Adrenal gland (tissue), 12 donors: Measurements from ENCODE around the gene HTR2B. TPM values are rescaled to one million over a fixed set of nuclear protein-coding genes. Genes with fewer than 3 reads are reported as not detected.
"Not testable (repeated sequence)": the region's sequence is repeated elsewhere in the genome, so short reads cannot be mapped to it uniquely, and the experiment has no call there.

Experiments used
- DNase-seq, 7 donors: peaks; one replicate each; pipeline ENCODE4 v3.0.0-alpha.2; 2019 to 2020
- H3K27ac ChIP-seq, 5 donors: fragments of 200-600 bp; sonication (generic) in 4 of 5; 1 replicate in 3 of 5; 2 replicates in 2 of 5; pipeline versions ENCODE4 v1.5.1 to v1.8.0; 2016 to 2020; ENCODE audit warnings: mild to moderate bottlenecking in 1 of 5
- H3K27me3 ChIP-seq: fragments of 200-600 bp; 2 replicates; pipeline ENCODE4 v1.8.0; 2021
- H3K36me3 ChIP-seq, 2 donors: fragments of 200-600 bp; replicated peaks in 1 of 2; 1 replicate in 1 of 2; 2 replicates in 1 of 2; pipeline versions ENCODE4 v1.5.1 to v1.8.0; 2018 to 2022
- H3K4me1 ChIP-seq, 2 donors: fragments of 200-600 bp; replicated peaks in 1 of 2; 1 replicate in 1 of 2; 2 replicates in 1 of 2; pipeline versions ENCODE4 v1.5.1 to v1.8.0; 2018 to 2021
- H3K4me3 ChIP-seq, 4 donors: fragments of 200-600 bp; sonication (generic) in 3 of 4; one replicate each; pipeline ENCODE4 v1.5.1; 2016 to 2018
- H3K9me3 ChIP-seq, 3 donors: fragments of 200-600 bp; sonication (generic) in 1 of 3; replicated peaks in 1 of 3; 1 replicate in 2 of 3; 2 replicates in 1 of 3; pipeline versions ENCODE4 v1.5.1 to v1.8.0; 2016 to 2021
- POLR2A ChIP-seq, 2 donors: fragments of 450-650 bp; IDR thresholded peaks; one replicate each; pipeline ENCODE4 v1.6.1; 2017; ENCODE audit warnings: antibody characterized with exemption in 2 of 2, mild to moderate bottlenecking in 2 of 2, moderate library complexity in 1 of 2
- WGBS, 4 donors: extraction: QIAGEN DNeasy Blood & Tissue Kit in 2 of 4; methylation state at CpG; one replicate each; pipeline versions ENCODE4 v1.1.5 to v1.1.7; 2013 to 2017; 5-methylcytosine and 5-hydroxymethylcytosine counted together
- intact Hi-C, 2 donors: fragments of 100-400 bp; cut with DNase I; formaldehyde crosslinking; loops; one replicate each; pipeline versions ENCODE4 v1.14.1 to v1.15.0; 2022 to 2023
- polyA plus RNA-seq, 3 donors: library from polyadenylated mRNA; stranded (reverse); fragments of 200-250 nt in 2 of 3; fragments of 350-450 nt in 1 of 3; fragmentation: Illumina TruSeq in 1 of 3; extraction: RNeasy Lipid Tissue Mini Kit (QIAGEN cat#74804) in 1 of 3; gene quantifications; one replicate each; pipeline ENCODE4 v1.2.3, GENCODE V29; 2013 to 2014
- total RNA-seq, 9 donors: library from RNA; depleted of rRNA in 4 of 9; stranded (reverse); fragments of >200 nt in 4 of 9; fragments of 120-200 nt in 1 of 9; fragmentation: NEBNext Ultra II Directional in 1 of 9; extraction: Animal tissue kit (Norgen Biotek cat#: 25700) in 1 of 9; gene quantifications; one replicate each; pipeline versions ENCODE4 v1.1.0 to v1.2.4, GENCODE V29; 2013 to 2023
- TF ChIP-seq, protein P1 (sequence below), 6 experiments: fragments of 450-650 bp in 4 of 6; fragments of 200-600 bp in 2 of 6; sonication (generic) in 1 of 6; IDR thresholded peaks; 1 replicate in 5 of 6; 2 replicates in 1 of 6; pipeline versions ENCODE4 v1.5.1 to v1.8.0; 2016 to 2021; ENCODE audit warnings: antibody characterized with exemption in 6 of 6, mild to moderate bottlenecking in 2 of 6, moderate library complexity in 1 of 6
- donor health status: healthy with polysubstance abuse.
- donor health status: Bipolar disorder and iron deficiency.
- donor health status: DM: yes; HTN: yes; CAD: no.
- donor health status: DM: no; HTN: no; CAD: no.
- donor health status: DM: no; HTN: no; CAD: no.
- donor health status: DM: yes; HTN: yes; CAD: no.

Gene HTR2B
- total and polyA plus RNA-seq, 12 donors: 1.2 to 90.0 (median 32.9) TPM

DNA sequence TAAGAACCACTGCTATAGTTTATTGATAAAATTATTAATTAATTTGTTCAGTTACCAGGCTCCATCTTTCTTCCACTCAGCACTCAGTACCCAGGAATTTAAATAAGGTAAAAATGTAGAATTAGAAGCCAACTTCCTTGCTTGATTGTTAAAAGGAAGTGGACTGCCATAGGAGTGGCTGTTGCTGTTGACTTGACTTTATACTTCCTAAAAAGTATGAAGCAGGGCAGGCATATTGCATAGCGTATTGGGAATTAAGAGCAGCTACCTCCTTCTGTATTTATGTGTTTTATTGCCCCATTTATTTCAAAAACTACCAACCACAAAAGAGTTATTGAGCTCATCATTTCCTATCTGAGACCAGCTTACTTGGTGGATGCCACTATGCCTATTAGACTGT, 40.3 kb downstream of the HTR2B start:
- intact Hi-C loops: no loop called here
- no peaks in the 10 kb centered on the region for H3K4me1 ChIP-seq
- H3K36me3 ChIP-seq: peaks cover 0 to 88% of the 10 kb centered on the region in 2 donors
- H3K27me3 ChIP-seq: no peaks in the 10 kb centered on the region
- no peak overlapping the region for H3K27ac ChIP-seq
- WGBS, 4 donors: 79 to 90% (median 84%) methylated on average over 1 of the region's 1 CpG
- H3K4me3 ChIP-seq: no peak overlapping the region
- DNase-seq: no peak
- TF ChIP-seq, protein P1, sequence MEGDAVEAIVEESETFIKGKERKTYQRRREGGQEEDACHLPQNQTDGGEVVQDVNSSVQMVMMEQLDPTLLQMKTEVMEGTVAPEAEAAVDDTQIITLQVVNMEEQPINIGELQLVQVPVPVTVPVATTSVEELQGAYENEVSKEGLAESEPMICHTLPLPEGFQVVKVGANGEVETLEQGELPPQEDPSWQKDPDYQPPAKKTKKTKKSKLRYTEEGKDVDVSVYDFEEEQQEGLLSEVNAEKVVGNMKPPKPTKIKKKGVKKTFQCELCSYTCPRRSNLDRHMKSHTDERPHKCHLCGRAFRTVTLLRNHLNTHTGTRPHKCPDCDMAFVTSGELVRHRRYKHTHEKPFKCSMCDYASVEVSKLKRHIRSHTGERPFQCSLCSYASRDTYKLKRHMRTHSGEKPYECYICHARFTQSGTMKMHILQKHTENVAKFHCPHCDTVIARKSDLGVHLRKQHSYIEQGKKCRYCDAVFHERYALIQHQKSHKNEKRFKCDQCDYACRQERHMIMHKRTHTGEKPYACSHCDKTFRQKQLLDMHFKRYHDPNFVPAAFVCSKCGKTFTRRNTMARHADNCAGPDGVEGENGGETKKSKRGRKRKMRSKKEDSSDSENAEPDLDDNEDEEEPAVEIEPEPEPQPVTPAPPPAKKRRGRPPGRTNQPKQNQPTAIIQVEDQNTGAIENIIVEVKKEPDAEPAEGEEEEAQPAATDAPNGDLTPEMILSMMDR (IDR thresholded peaks at IDR 0.05): no peak
- no peak for TF ChIP-seq POLR2A (IDR thresholded peaks at IDR 0.05)
- no peaks in the 10 kb centered on the region for H3K9me3 ChIP-seq

DNA sequence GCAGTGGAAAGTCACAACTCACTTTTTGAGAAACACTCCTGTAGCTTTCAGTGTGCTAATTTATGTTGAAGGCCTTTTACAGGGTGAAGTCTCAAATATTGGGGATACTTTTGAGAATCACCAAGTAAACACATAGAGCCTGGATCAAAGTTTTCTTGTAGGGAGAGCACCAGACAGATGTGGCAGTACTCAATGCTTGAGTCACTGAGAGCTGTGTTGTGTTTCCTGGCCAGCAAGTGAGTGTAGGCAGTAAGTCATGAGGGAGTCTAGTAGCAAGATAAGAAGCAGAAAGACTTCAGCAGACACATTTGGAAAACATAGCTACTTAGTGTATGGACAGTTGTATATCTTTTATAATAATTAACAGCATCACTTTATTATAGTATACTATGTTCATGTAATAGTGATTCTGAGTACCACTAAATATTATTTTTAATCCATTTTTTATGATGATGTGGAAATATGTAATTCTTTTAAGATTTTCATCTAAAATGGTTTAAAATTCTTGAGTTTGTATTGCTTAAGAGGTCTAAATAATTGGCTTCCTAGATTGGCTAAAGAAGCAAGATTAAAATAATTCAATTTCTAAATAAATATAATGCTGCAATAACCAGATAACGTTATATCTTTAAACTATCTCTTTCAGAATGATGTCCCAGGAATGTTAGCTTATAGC, 55.3 kb downstream of the HTR2B start:
- H3K4me1 ChIP-seq: peaks cover 0 to 10% of the 10 kb centered on the region in 2 donors

DNA sequence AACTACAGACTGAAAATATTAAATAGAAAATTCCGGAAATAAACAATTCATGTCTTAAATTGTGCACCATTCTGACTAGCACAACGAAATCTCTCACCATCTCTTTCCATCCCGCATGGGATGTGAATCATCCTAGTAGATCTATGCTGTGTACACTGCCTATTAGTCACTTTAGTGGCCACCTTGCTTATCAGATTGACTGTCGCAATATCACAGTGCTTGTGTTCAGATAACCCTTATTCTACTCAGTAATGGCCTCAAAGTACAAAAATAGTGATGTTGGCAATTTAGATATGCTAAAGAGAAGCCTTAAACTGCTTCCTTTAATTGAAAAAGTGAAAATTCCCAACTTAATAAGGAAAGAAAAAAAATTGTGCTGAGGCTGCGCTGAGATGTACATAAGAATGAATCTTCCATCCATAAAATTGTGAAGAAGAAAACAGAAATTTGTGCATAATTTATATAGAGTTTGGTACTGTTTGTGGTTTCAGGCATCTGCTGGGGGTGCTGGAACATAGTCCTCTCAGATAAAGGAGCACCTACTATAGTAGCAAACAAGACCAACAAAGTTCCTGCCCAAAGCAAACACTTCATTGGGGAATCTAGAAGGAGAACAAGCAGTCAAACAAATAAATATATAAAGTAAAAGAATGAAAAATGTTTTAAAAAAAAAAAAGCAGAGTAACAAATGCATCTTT, 56.2 kb downstream of the HTR2B start:
- H3K36me3 ChIP-seq: peaks cover 0 to 83% of the 10 kb centered on the region in 2 donors
- 63 to 72% (median 70%) methylated on average over 5 of the region's 5 CpGs for WGBS, 4 donors
- peak overlapping the region in 2 of 5 donors; percentile 27 to 72 for H3K27ac ChIP-seq
- TF ChIP-seq, protein P1 (IDR thresholded peaks at IDR 0.05): no peak
- TF ChIP-seq POLR2A (IDR thresholded peaks at IDR 0.05): no peak
- H3K9me3 ChIP-seq: no peaks in the 10 kb centered on the region
- H3K27me3 ChIP-seq: no peaks in the 10 kb centered on the region
- intact Hi-C loops: no loop called here
- DNase-seq: peak in 3 of 7 donors; percentile 57 to 63 (median 60)
- no peak overlapping the region for H3K4me3 ChIP-seq
- H3K4me1 ChIP-seq: peaks cover 0 to 10% of the 10 kb centered on the region in 2 donors

More for the DNA sequence above, 55.3 kb downstream of the HTR2B start:
- peak in 3 of 7 donors; percentile 32 to 50 (median 35) for DNase-seq
- WGBS, 4 donors: 78 to 95% (median 83%) methylated on average over 1 of the region's 1 CpG
- Histone ChIP-seq H3K4me3 (no peak overlapping the region), H3K36me3 (peaks cover 0 to 81% of the 10 kb centered on the region in 2 donors), H3K9me3 (no peaks in the 10 kb centered on the region), H3K27me3 (no peaks in the 10 kb centered on the region), H3K27ac (peak overlapping the region in 1 of 5 donors; percentile 28)
- intact Hi-C loops: no loop called here
- TF ChIP-seq, protein P1 (IDR thresholded peaks at IDR 0.05): no peak
- TF ChIP-seq POLR2A (IDR thresholded peaks at IDR 0.05): no peak

DNA sequence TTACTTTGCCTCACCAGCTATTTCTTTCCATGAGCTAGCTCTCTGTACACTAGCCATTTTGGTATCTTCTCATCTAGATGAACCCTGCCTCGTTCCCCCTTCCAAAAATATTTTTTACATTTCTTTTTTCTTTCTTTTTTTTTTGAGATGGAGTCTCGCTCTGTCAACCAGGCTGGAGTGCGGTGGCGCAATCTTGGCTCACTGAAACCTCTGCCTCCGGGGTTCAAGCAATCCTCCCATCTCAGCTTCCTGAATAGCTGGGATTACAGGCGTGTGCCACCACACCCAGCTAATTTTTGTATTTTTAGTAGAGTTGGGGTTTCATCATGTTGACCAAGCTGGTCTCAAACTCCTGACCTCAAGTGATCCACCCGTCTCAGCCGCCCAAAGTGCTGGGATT, 57.3 kb downstream of the HTR2B start:
- Histone ChIP-seq H3K36me3 (peaks cover 0 to 85% of the 10 kb centered on the region in 2 donors), H3K4me1 (peaks cover 0 to 20% of the 10 kb centered on the region in 2 donors), H3K27ac (peak overlapping the region in 1 of 5 donors; percentile 72)
- 86 to 92% (median 88%) methylated on average over 8 of the region's 8 CpGs for WGBS, 4 donors
- H3K27me3 ChIP-seq, intact Hi-C loops, H3K4me3 ChIP-seq, DNase-seq, H3K9me3 ChIP-seq: not testable (repeated sequence)
